Measurements from ENCODE around the gene DNAJC8.

DNAJC8 gene

GRCh38 chr1:28157894-28158293 is 74.9 kb downstream of the DNAJC8 start:
- no peak for TF ChIP-seq CTCF (IDR thresholded peaks at IDR 0.05; ENCODE audit: low read depth, low read length)
- DNase-seq (ENCODE audit: extremely low read depth, low read depth) = no peak

GRCh38 chr1:28156821-28157220 is 76.0 kb downstream of the DNAJC8 start:
- no peak for DNase-seq (ENCODE audit: extremely low read depth, low read depth)
- TF ChIP-seq CTCF (IDR thresholded peaks at IDR 0.05; ENCODE audit: low read depth, low read length) = no peak

- TF ChIP-seq CTCF (IDR thresholded peaks at IDR 0.05; ENCODE audit: low read depth, low read length) = no peak
- no peak for DNase-seq (ENCODE audit: extremely low read depth, low read depth)
These were observed 77.2 kb downstream of the DNAJC8 start for GRCh38 chr1:28155628-28156027.

- no peak for TF ChIP-seq CTCF (IDR thresholded peaks at IDR 0.05; ENCODE audit: low read depth, low read length)
- DNase-seq (ENCODE audit: extremely low read depth, low read depth) = no peak
These were observed 78.7 kb downstream of the DNAJC8 start for GRCh38 chr1:28154078-28154594.

Data from AG09319 (cell line).